ENCODE results near the gene PPP2R5C.
"Not testable (repeated sequence)": the region's sequence is repeated elsewhere in the genome, so short reads cannot be mapped to it uniquely, and the experiment has no call there.

PPP2R5C gene

GRCh38 chr14:101727611-101728366 is 33.7 kb upstream of the PPP2R5C start:
- no peak for DNase-seq (ENCODE audit: low read depth)

GRCh38 chr14:101728367-101728742 is 33.2 kb upstream of the PPP2R5C start:
- DNase-seq (ENCODE audit: low read depth), result no peak

GRCh38 chr14:101729382-101729781 is 32.1 kb upstream of the PPP2R5C start:
- no peak for DNase-seq (ENCODE audit: low read depth)

- not testable (repeated sequence) for DNase-seq (ENCODE audit: low read depth)
Observed at GRCh38 chr14:101730157-101730556, 31.4 kb upstream of the PPP2R5C start.

GRCh38 chr14:101730626-101731186 is 30.8 kb upstream of the PPP2R5C start:
- no peak for DNase-seq (ENCODE audit: low read depth)

GRCh38 chr14:101731187-101732080 is 30.1 kb upstream of the PPP2R5C start:
- DNase-seq (ENCODE audit: low read depth), result peak; percentile 78

- no peak for DNase-seq (ENCODE audit: low read depth)
Observed at GRCh38 chr14:101732118-101732517, 29.4 kb upstream of the PPP2R5C start.

GRCh38 chr14:101733211-101733610 is 28.3 kb upstream of the PPP2R5C start:
- DNase-seq (ENCODE audit: low read depth), result no peak

- no peak for DNase-seq (ENCODE audit: low read depth)
Observed at GRCh38 chr14:101734246-101734847, 27.2 kb upstream of the PPP2R5C start.

- no peak for DNase-seq (ENCODE audit: low read depth)
Observed at GRCh38 chr14:101735453-101735852, 26.1 kb upstream of the PPP2R5C start.

- no peak for DNase-seq (ENCODE audit: low read depth)
Observed at GRCh38 chr14:101736071-101736470, 25.4 kb upstream of the PPP2R5C start.

GRCh38 chr14:101736585-101736984 is 24.9 kb upstream of the PPP2R5C start:
- no peak for DNase-seq (ENCODE audit: low read depth)

- no peak for DNase-seq (ENCODE audit: low read depth)
Observed at GRCh38 chr14:101737414-101738339, 23.8 kb upstream of the PPP2R5C start.

- DNase-seq (ENCODE audit: low read depth), result no peak
Observed at GRCh38 chr14:101738703-101739320, 22.7 kb upstream of the PPP2R5C start.

GRCh38 chr14:101739446-101740141 is 21.9 kb upstream of the PPP2R5C start:
- no peak for DNase-seq (ENCODE audit: low read depth)

- no peak for DNase-seq (ENCODE audit: low read depth)
Observed at GRCh38 chr14:101740981-101741380, 20.5 kb upstream of the PPP2R5C start.

- DNase-seq (ENCODE audit: low read depth), result no peak
Observed at GRCh38 chr14:101743701-101744100, 17.8 kb upstream of the PPP2R5C start.

- not testable (repeated sequence) for DNase-seq (ENCODE audit: low read depth)
Observed at GRCh38 chr14:101744382-101744781, 17.1 kb upstream of the PPP2R5C start.

GRCh38 chr14:101749756-101750155 is 11.8 kb upstream of the PPP2R5C start:
- not testable (repeated sequence) for DNase-seq (ENCODE audit: low read depth)

GRCh38 chr14:101754893-101755292 is 6.6 kb upstream of the PPP2R5C start:
- DNase-seq (ENCODE audit: low read depth), result no peak
